Peyer's patch (tissue), 4 donors: ENCODE data around the gene TARM1. TPM values are rescaled to one million over a fixed set of nuclear protein-coding genes. Genes with fewer than 3 reads are reported as not detected.

Source experiments
- DNase-seq, 3 donors: peaks; one replicate each; pipeline ENCODE4 v3.0.0-alpha.2; 2017 to 2019
- H3K27ac ChIP-seq, 4 donors: fragments of 200-600 bp; sonication (generic); one replicate each; pipeline ENCODE4 v1.5.1; 2016 to 2019
- H3K27me3 ChIP-seq, 2 donors: fragments of 200-600 bp; sonication (generic); one replicate each; pipeline ENCODE4 v1.5.1; 2019
- H3K36me3 ChIP-seq, 3 donors: fragments of 200-600 bp; sonication (generic); one replicate each; pipeline ENCODE4 v1.5.1; 2016 to 2019
- H3K4me1 ChIP-seq, 4 donors: fragments of 200-600 bp; sonication (generic); one replicate each; pipeline ENCODE4 v1.5.1; 2016 to 2019
- H3K4me3 ChIP-seq, 4 donors: fragments of 200-600 bp; sonication (generic); 1 replicate in 3 of 4; 2 replicates in 1 of 4; pipeline ENCODE4 v1.5.1; 2016 to 2019; ENCODE audit warnings: mild to moderate bottlenecking in 1 of 4
- H3K9me3 ChIP-seq, 4 donors: fragments of 200-600 bp; sonication (generic); one replicate each; pipeline ENCODE4 v1.5.1; 2016 to 2019; ENCODE audit warnings: mild to moderate bottlenecking in 1 of 4
- CTCF ChIP-seq, 6 experiments: fragments of 450-650 bp in 4 of 6; fragments of 200-600 bp in 2 of 6; sonication (generic) in 1 of 6; IDR thresholded peaks; one replicate each; pipeline ENCODE4 v1.5.1; 2017 to 2019; ENCODE audit warnings: antibody characterized with exemption in 6 of 6, mild to moderate bottlenecking in 3 of 6, moderate library complexity in 1 of 6
- POLR2A ChIP-seq, 2 donors: fragments of 450-650 bp; IDR thresholded peaks; one replicate each; pipeline ENCODE4 v1.5.1; 2017; ENCODE audit warnings: antibody characterized with exemption in 2 of 2, mild to moderate bottlenecking in 2 of 2, moderate library complexity in 2 of 2
- total RNA-seq, 4 donors: library from RNA; depleted of rRNA; stranded (reverse); fragments of >200 nt; gene quantifications; one replicate each; pipeline ENCODE4 v1.1.0, GENCODE V29; 2016

Gene TARM1
- total RNA-seq, 4 donors from 2014 or later, result not detected

- Histone ChIP-seq H3K9me3 (peaks cover 0 to 9% (median 0%) of the 10 kb centered on the region in 4 donors), H3K27me3 (no peaks in the 10 kb centered on the region), H3K27ac (no peak overlapping the region), H3K4me3 (no peak overlapping the region), H3K36me3 (no peaks in the 10 kb centered on the region), H3K4me1 (no peaks in the 10 kb centered on the region)
- no peak for TF ChIP-seq POLR2A (IDR thresholded peaks at IDR 0.05)
- DNase-seq, result no peak
Measured at GRCh38 chr19:54084410-54084809, 3.2 kb upstream of the TARM1 start.

DNA sequence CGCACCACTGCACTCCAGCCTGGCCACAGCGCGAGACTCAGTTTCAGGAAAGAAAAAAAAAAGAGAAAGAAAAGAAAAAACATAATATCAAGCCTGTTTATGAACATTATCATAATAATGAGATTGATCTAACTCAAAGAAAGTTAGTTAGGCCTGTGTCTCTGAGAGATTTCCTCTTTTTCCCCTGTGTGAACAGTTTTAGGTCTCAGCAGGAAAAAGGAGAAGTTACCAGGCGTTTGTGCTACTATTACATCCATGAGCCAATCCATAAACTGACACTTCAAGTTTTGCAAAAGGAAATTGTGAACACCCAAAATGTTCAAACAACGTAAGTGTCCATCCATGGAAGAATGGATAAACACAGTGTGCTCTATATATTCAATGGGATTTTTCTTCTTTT is 3.8 kb downstream of the TARM1 start:
- H3K27ac ChIP-seq, result no peak overlapping the region
- TF ChIP-seq POLR2A (IDR thresholded peaks at IDR 0.05), result no peak
- no peak for TF ChIP-seq CTCF (IDR thresholded peaks at IDR 0.05)
- H3K4me3 ChIP-seq, result no peak overlapping the region
- no peaks in the 10 kb centered on the region for H3K27me3 ChIP-seq
- H3K9me3 ChIP-seq, result peaks cover 0 to 9% (median 0%) of the 10 kb centered on the region in 4 donors
- no peaks in the 10 kb centered on the region for H3K36me3 ChIP-seq
- no peaks in the 10 kb centered on the region for H3K4me1 ChIP-seq
- no peak for DNase-seq

DNA sequence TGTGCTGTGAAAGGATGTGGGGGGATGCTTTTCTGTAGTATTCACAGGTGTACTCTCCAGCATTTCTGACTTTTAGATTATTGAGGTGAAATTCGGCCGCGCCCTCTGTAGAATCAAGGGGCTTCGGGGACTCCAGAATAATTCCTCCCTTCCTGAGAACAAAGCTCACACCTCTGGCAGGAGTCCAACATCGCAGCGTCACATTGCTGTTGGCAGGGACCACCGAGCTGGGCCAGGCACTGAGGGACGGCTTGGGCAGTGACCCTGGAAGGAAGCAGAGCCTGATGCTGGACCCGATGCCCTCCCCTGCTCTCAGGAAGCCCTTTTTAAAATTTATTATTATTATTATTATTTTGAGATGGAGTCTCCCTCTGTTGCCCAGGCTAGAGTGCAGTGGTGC is 6.3 kb downstream of the TARM1 start:
- Histone ChIP-seq H3K36me3 (no peaks in the 10 kb centered on the region), H3K27ac (no peak overlapping the region), H3K4me1 (no peaks in the 10 kb centered on the region), H3K4me3 (no peak overlapping the region), H3K27me3 (no peaks in the 10 kb centered on the region), H3K9me3 (peaks cover 0 to 1% (median 0%) of the 10 kb centered on the region in 4 donors)
- DNase-seq, result no peak
- TF ChIP-seq CTCF (IDR thresholded peaks at IDR 0.05), result no peak
- no peak for TF ChIP-seq POLR2A (IDR thresholded peaks at IDR 0.05)

DNA sequence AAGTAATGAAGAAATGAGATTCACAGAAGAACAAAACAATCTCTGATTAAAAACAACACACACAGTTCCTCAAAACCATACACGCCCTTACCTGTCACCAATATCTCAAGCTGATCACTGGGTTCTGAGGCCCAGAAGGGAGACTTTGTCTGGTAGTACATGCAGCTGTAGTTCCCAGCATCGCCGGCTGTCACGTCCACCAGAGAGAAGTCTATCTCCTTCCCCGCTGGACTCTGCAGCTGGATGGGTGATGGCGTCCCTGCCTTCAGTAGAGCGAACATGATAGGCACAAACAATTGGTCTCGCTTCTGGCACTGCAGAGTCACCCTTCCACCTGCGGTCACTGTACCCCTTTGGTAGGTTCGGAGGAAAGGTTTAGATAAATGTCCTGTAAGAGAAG is 7.3 kb downstream of the TARM1 start:
- DNase-seq, result no peak
- Histone ChIP-seq H3K27me3 (no peaks in the 10 kb centered on the region), H3K27ac (no peak overlapping the region), H3K36me3 (no peaks in the 10 kb centered on the region), H3K4me3 (no peak overlapping the region), H3K4me1 (no peaks in the 10 kb centered on the region), H3K9me3 (peaks cover 0 to 6% (median 0%) of the 10 kb centered on the region in 4 donors)
- TF ChIP-seq POLR2A (IDR thresholded peaks at IDR 0.05) (no peak), CTCF (IDR thresholded peaks at IDR 0.05) (no peak)

GRCh38 chr19:54069470-54069869 is 11.7 kb downstream of the TARM1 start:
- H3K36me3 ChIP-seq, result no peaks in the 10 kb centered on the region
- TF ChIP-seq CTCF (IDR thresholded peaks at IDR 0.05), result no peak
- TF ChIP-seq POLR2A (IDR thresholded peaks at IDR 0.05), result no peak
- no peak for DNase-seq
- H3K9me3 ChIP-seq, result peaks cover 0 to 6% (median 0%) of the 10 kb centered on the region in 4 donors
- no peak overlapping the region for H3K27ac ChIP-seq
- H3K27me3 ChIP-seq, result no peaks in the 10 kb centered on the region
- H3K4me3 ChIP-seq, result no peak overlapping the region
- H3K4me1 ChIP-seq, result no peaks in the 10 kb centered on the region

DNA sequence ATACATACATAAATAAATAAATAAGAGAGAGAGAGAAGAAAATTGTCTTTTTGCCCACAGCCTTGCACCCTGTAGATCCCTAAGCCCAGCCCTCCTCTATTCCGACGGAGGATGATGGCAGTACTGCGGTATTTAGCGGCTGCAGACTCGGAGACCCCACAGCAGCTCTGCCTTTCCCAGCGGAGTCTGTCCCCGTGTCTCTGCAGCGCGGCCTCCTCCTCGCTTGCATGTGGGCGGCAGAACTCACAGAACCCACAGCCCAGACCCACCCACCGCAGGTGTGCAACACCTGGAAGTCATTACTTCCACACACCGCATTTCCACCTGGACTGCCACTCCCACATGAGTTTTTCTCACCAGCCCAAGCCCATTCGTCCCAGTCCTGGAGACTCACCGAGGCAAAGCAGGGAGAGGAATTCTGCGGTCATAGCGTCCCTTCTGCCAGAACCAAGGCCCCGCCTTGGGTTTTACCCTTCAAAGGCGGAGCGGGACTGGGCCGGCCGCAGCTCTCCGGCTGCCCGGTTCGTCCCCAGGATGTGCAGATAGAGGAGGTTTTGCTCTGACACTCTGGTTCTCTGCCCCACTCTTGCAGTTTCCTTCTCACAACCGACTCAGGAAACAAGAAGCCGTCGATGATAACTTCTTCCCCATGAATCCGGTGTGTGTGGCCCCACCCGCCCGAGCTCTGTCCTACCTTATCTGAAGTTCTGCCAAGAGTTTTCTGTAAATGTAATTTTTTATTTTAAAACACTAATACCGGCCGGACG is 17.6 kb downstream of the TARM1 start, which contains the start of gene VSTM1:
TSS of gene VSTM1 (minus strand) at position 548 of the 767 bp plus-strand sequence. CDS start at position 428, 120 bp downstream.
- Histone ChIP-seq H3K4me3 (no peak within 1 kb of the TSS), H3K27me3 (no peaks in the 10 kb centered on the region), H3K4me1 (no peaks in the 10 kb centered on the region), H3K36me3 (no peaks in the 10 kb centered on the region), H3K9me3 (no peaks in the 10 kb centered on the region), H3K27ac (no peak within 1 kb of the TSS)
- DNase-seq, result no peak
- TF ChIP-seq POLR2A (IDR thresholded peaks at IDR 0.05), result no peak
- no peak for TF ChIP-seq CTCF (IDR thresholded peaks at IDR 0.05)
